Epithelial cell of esophagus (primary cell): ENCODE measurements around the gene POLA2.
"Not testable (repeated sequence)": the region's sequence is repeated elsewhere in the genome, so short reads cannot be mapped to it uniquely, and the experiment has no call there.

Experiments
- DNase-seq: peaks from one replicate; pipeline ENCODE4 v3.0.0; 2010; ENCODE audit warnings: low read depth
- H3K4me3 ChIP-seq: 2 replicates; pipeline ENCODE4 v1.5.1; 2011; ENCODE audit warnings: mild to moderate bottlenecking, low read length, control low read depth
- CTCF ChIP-seq: IDR thresholded peaks from 2 replicates; pipeline ENCODE4 v1.5.1; 2011; ENCODE audit warnings: low read depth, mild to moderate bottlenecking, low read length, control low read depth, inconsistent platforms; ENCODE audit not compliant: insufficient read depth; ENCODE audit errors: missing control alignments

Gene POLA2

GRCh38 chr11:65323813-65324212 lies 62.1 kb downstream of the POLA2 start:
- H3K4me3 ChIP-seq, result no peak overlapping the region
- DNase-seq, result no peak
- TF ChIP-seq CTCF, result no peak

GRCh38 chr11:65325435-65325834 lies 63.7 kb downstream of the POLA2 start:
- TF ChIP-seq CTCF, result no peak
- no peak for DNase-seq
- no peak overlapping the region for H3K4me3 ChIP-seq

GRCh38 chr11:65327021-65327420 lies 65.3 kb downstream of the POLA2 start:
- DNase-seq, result no peak
- no peak overlapping the region for H3K4me3 ChIP-seq
- no peak for TF ChIP-seq CTCF

GRCh38 chr11:65329478-65329877 lies 67.7 kb downstream of the POLA2 start:
- H3K4me3 ChIP-seq, result no peak overlapping the region
- TF ChIP-seq CTCF, result no peak

GRCh38 chr11:65329944-65330403 lies 68.2 kb downstream of the POLA2 start:
- H3K4me3 ChIP-seq, result no peak overlapping the region
- DNase-seq, result peak; percentile 93
- peak; percentile 69 for TF ChIP-seq CTCF

More at GRCh38 chr11:65329478-65329877, 67.7 kb downstream of the POLA2 start:
- no peak for DNase-seq

GRCh38 chr11:65330544-65330943 lies 68.8 kb downstream of the POLA2 start:
- no peak overlapping the region for H3K4me3 ChIP-seq
- TF ChIP-seq CTCF, result no peak

GRCh38 chr11:65332591-65332990 lies 70.8 kb downstream of the POLA2 start:
- not testable (repeated sequence) for H3K4me3 ChIP-seq, DNase-seq

More at GRCh38 chr11:65330544-65330943, 68.8 kb downstream of the POLA2 start:
- no peak for DNase-seq
